ENCODE results near the gene ANO9. TPM values are rescaled to one million over a fixed set of nuclear protein-coding genes. Genes with fewer than 3 reads are reported as not detected.

Gene ANO9
- total RNA-seq, 4 donors from 2014 or later = 11.0 to 22.1 (median 16.2) TPM

DNA sequence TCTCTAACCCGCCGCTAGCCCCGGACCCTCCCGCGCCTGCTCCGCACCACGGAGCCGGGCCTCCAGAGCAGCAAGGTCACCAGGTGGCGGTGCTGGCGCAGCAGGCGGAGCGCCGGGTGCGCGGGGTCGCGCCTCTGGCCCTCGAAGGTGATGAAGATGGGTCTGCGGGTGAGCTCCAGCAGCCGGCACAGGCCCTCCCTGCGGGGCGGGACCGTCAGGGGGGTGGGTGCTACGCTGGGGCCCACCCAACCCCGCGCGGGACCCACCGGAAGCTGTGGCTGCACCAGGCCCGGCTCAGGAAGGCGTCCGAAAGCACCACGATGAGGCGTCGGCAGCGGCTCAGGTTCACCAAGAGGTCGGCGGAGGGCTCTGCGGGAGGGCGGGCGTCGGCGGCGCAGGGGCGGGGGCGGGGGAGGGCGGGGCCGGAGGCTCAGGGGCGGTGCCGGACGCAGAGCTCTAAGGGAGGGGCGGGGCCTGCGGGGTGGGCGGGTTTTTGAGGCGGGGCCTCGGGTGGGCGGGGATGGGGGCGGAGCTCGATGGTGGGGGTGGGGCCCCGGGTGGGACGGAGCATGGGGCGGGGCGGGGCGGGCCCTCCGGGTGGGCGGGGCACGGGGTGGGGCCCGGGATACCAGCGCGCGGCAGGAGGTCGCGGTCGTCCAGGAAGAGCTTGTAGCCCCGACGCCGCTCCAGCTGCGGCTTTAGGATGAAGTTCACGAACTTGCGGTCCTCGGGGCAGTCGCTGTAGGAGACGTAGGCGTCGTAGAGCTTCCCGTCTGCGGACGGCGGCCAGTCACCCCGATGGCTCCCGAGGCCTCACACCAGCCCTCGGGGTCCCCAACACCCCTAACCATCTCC, 34.8 kb downstream of the ANO9 start:
- peaks cover 0 to 34% (median 12%) of the 10 kb centered on the region in 3 donors for H3K36me3 ChIP-seq
- H3K27me3 ChIP-seq = peaks cover 0 to 5% (median 0%) of the 10 kb centered on the region in 4 donors
- TF ChIP-seq, protein P1, sequence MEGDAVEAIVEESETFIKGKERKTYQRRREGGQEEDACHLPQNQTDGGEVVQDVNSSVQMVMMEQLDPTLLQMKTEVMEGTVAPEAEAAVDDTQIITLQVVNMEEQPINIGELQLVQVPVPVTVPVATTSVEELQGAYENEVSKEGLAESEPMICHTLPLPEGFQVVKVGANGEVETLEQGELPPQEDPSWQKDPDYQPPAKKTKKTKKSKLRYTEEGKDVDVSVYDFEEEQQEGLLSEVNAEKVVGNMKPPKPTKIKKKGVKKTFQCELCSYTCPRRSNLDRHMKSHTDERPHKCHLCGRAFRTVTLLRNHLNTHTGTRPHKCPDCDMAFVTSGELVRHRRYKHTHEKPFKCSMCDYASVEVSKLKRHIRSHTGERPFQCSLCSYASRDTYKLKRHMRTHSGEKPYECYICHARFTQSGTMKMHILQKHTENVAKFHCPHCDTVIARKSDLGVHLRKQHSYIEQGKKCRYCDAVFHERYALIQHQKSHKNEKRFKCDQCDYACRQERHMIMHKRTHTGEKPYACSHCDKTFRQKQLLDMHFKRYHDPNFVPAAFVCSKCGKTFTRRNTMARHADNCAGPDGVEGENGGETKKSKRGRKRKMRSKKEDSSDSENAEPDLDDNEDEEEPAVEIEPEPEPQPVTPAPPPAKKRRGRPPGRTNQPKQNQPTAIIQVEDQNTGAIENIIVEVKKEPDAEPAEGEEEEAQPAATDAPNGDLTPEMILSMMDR (IDR thresholded peaks at IDR 0.05) = peak in 5 of 6 experiments; percentile 24 to 49 (median 35)
- peak in 2 of 4 donors; percentile 15 to 39 for TF ChIP-seq POLR2A (IDR thresholded peaks at IDR 0.05)
- intact Hi-C loops (cut with DNase I) = no loop called here
- H3K27ac ChIP-seq = peak overlapping the region; percentile 77 to 91 (median 88)
- no peak for DNase-seq
- H3K9me3 ChIP-seq = no peaks in the 10 kb centered on the region
- WGBS, 2 donors = no CpG with 5 or more reads among the region's 91 CpGs
- peak overlapping the region; percentile 34 to 85 (median 49) for H3K4me3 ChIP-seq
- H3K4me1 ChIP-seq = peaks cover 15 to 49% (median 16%) of the 10 kb centered on the region in 3 donors

DNA sequence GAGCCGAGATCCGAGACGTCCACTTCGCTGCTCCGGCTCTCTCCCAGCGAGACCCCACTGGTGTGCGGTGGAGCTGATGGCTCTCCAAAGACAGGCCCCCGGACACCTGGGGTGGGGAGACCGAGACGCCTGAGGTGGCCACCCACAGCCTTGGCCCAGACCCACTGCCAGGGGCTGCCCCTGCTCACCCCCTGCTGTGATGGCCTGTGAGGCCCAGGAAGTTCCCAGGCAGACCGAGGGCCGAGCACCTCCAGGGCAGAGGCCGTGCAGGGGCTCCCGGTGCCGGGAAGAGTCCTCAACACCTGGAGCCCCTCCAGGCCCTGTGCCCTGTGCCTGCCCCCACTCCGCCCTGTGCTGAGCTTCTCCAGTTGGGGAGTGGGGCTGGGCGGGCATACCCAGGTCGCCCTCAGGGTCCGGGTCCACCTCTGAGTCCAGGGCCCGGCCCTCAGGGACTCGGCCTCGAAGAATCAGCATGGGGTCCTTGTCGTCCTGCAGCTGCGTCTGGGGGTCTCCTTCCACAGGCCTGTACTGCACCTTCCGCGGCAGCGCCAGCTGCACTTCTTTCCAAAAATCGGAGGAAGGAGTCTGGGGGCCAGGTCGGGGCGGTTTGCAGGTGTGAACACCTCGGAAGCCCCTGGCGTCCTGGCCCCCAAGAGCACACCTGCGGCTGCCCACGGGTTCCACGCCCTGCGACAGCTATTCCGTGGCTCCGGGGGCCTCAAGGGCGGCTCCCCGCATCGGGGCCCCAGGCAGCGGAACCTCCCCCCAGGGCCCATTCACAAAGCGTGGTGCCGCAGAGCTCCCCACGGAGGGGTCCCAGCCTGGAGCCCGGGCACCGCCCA, 35.6 kb downstream of the ANO9 start:
- Histone ChIP-seq H3K36me3 (peaks cover 0 to 34% (median 12%) of the 10 kb centered on the region in 3 donors), H3K27ac (peak overlapping the region; percentile 77 to 91 (median 88)), H3K4me3 (peak overlapping the region; percentile 34 to 85 (median 49)), H3K4me1 (peaks cover 15 to 49% (median 16%) of the 10 kb centered on the region in 3 donors), H3K9me3 (no peaks in the 10 kb centered on the region), H3K27me3 (peaks cover 0 to 5% (median 0%) of the 10 kb centered on the region in 4 donors)
- WGBS, 2 donors = 60 to 61% methylated on average over 2 to 5 of the region's 47 CpGs
- intact Hi-C loops (cut with DNase I) = no loop called here
- no peak for TF ChIP-seq POLR2A (IDR thresholded peaks at IDR 0.05)
- TF ChIP-seq, protein P1 (IDR thresholded peaks at IDR 0.05) = no peak
- DNase-seq = no peak

DNA sequence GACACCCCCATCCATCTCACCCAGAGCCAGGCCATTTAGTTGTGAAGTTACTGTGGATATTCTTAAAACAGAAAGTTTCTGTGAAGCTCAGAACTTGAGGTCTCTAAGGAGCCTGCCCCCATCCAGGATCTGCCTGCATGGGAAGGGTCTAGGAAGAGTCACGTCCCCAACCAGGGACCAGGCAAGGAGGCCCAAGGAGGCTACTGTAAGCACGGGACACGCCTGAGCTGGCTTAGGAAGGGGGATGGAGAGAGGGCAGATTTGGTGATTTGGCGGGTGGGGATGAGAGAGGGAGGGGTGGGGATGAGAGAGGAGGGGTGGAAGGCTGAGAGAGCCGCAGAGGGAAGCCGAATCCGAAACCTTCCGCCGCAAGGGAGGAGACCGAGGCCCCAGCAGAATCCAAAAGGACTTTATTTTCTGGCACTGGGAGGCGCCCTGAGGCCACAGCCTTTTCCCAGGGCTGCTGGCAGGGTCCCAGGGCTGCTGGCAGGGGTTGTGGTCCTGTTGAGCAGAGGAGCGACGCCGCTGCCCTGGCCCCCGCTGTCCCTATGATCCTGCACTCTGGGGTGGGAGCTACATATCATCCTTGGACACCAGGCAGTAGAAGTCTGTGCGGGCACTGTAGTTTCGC, 36.4 kb downstream of the ANO9 start:
- TF ChIP-seq, protein P1 (IDR thresholded peaks at IDR 0.05) = peak in 1 of 6 experiments; percentile 10
- no peak for TF ChIP-seq POLR2A (IDR thresholded peaks at IDR 0.05)
- Histone ChIP-seq H3K27me3 (peaks cover 0 to 6% (median 0%) of the 10 kb centered on the region in 4 donors), H3K4me1 (peaks cover 15 to 50% (median 16%) of the 10 kb centered on the region in 3 donors), H3K4me3 (peak overlapping the region in 2 of 4 donors; percentile 59 to 85), H3K36me3 (peaks cover 0 to 35% (median 12%) of the 10 kb centered on the region in 3 donors), H3K27ac (peak overlapping the region; percentile 77 to 91 (median 88)), H3K9me3 (no peaks in the 10 kb centered on the region)
- WGBS, 2 donors = 22 to 53% methylated on average over 9 to 12 of the region's 17 CpGs
- intact Hi-C loops (cut with DNase I) = no loop called here
- DNase-seq = no peak

DNA sequence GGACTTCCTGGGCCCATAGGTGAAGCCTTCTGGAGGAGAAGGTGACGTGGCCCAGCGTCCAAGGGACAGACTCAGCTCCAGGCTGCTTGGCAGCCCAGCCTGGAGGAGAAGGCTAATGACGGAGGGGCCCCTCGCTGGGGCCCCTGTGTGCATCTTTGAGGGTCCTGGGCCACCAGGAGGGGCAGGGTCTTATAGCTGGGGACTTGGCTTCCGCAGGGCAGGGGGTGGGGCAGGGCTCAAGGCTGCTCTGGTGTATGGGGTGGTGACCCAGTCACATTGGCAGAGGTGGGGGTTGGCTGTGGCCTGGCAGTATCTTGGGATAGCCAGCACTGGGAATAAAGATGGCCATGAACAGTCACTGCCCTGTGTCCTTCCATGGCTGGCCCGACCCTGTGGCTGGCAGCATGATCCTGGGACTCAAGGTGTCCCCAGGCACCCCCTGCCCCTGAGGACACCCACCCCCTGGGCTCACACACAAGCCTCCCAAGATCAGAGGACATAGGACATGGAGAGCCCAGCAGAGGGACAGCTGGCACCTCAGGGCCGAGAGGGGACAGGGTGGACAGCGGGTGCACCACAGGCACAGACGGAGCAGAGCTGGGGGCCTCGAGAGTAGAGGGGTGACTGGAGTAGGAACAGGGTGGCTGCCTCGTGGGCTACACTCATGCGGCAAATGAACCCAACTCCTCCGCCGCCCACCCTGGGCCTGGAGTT, 37.1 kb downstream of the ANO9 start:
- Histone ChIP-seq H3K9me3 (no peaks in the 10 kb centered on the region), H3K4me1 (peaks cover 15 to 57% (median 16%) of the 10 kb centered on the region in 3 donors), H3K36me3 (peaks cover 0 to 42% (median 12%) of the 10 kb centered on the region in 3 donors), H3K27ac (peak overlapping the region; percentile 22 to 91 (median 88)), H3K4me3 (no peak overlapping the region), H3K27me3 (peaks cover 0 to 14% (median 4%) of the 10 kb centered on the region in 4 donors)
- no peak for DNase-seq
- TF ChIP-seq, protein P1 (IDR thresholded peaks at IDR 0.05) = no peak
- no peak for TF ChIP-seq POLR2A (IDR thresholded peaks at IDR 0.05)
- WGBS, 2 donors = 85 to 88% methylated on average over 8 to 10 of the region's 14 CpGs
- intact Hi-C loops (cut with DNase I) = no loop called here

Measured in esophagus squamous epithelium (tissue), 5 donors.